GM23338 (cell line): ENCODE results near the gene ATP7A. TPM values are rescaled to one million over a fixed set of nuclear protein-coding genes. Genes with fewer than 3 reads are reported as not detected.

Experiments used
- ATAC-seq: fragments of 200-7000 bp; cut with Tn5 transposase; 3 replicates; pipeline ENCODE4 v1.9.1; 2020
- DNase-seq: peaks from one replicate; pipeline ENCODE4 v3.0.0-alpha.2; 2015; ENCODE audit warnings: low spot score
- H2AFZ ChIP-seq: fragments of 200-600 bp; sonication (generic); 2 replicates; pipeline ENCODE4 v1.8.0; 2016; ENCODE audit warnings: antibody characterized with exemption, mild to moderate bottlenecking, moderate library complexity
- H3F3A ChIP-seq: fragments of 200-600 bp; sonication (generic); replicated peaks from 2 replicates; pipeline ENCODE4 v1.8.0; 2017; ENCODE audit warnings: antibody characterized with exemption, mixed run types, low read depth
- H3K27ac ChIP-seq: fragments of 200-600 bp; sonication (generic); 2 replicates; pipeline ENCODE4 v1.6.1; 2016; ENCODE audit warnings: low read depth
- H3K27me3 ChIP-seq: fragments of 200-600 bp; sonication (generic); 2 replicates; pipeline ENCODE4 v1.8.0; 2016; ENCODE audit warnings: mild to moderate bottlenecking, mixed run types, moderate library complexity; ENCODE audit not compliant: insufficient read depth
- H3K36me3 ChIP-seq: fragments of 200-600 bp; sonication (generic); 2 replicates; pipeline ENCODE4 v1.8.0; 2016; ENCODE audit warnings: mild to moderate bottlenecking; ENCODE audit not compliant: insufficient read depth
- H3K4me1 ChIP-seq: fragments of 200-600 bp; sonication (generic); 2 replicates; pipeline ENCODE4 v1.8.0; 2016; ENCODE audit warnings: mild to moderate bottlenecking, moderate library complexity; ENCODE audit not compliant: insufficient read depth
- H3K4me2 ChIP-seq: fragments of 200-600 bp; sonication (generic); 2 replicates; pipeline ENCODE4 v1.7.1; 2017; ENCODE audit warnings: mixed run types
- H3K4me3 ChIP-seq: fragments of 200-600 bp; sonication (generic); 2 replicates; pipeline ENCODE4 v1.6.1; 2016; ENCODE audit warnings: mixed run types
- H3K79me2 ChIP-seq: fragments of 200-600 bp; sonication (generic); replicated peaks from 2 replicates; pipeline ENCODE4 v1.8.0; 2017; ENCODE audit warnings: mild to moderate bottlenecking; ENCODE audit not compliant: insufficient read depth
- H3K9me2 ChIP-seq: fragments of 200-600 bp; sonication (generic); 2 replicates; pipeline ENCODE4 v1.8.0; 2017; ENCODE audit not compliant: insufficient read depth
- H4K20me1 ChIP-seq: fragments of 200-600 bp; sonication (generic); replicated peaks from 2 replicates; pipeline ENCODE4 v1.8.0; 2017; ENCODE audit warnings: mild to moderate bottlenecking; ENCODE audit not compliant: insufficient read depth
- H3K27ac Mint-ChIP-seq: 2 replicates; pipeline ENCODE4 v1.8.0; 2020; ENCODE audit warnings: inconsistent platforms, mild to moderate bottlenecking, moderate library complexity, mixed read lengths
- H3K27me3 Mint-ChIP-seq: 3 replicates; pipeline ENCODE4 v1.8.0; 2022; ENCODE audit warnings: low read depth, mild to moderate bottlenecking, moderate library complexity, mixed read lengths, inconsistent platforms; ENCODE audit not compliant: insufficient read depth, poor library complexity
- H3K36me3 Mint-ChIP-seq: 3 replicates; pipeline ENCODE4 v1.8.0; 2021; ENCODE audit warnings: low read depth, mild to moderate bottlenecking, inconsistent platforms, moderate library complexity, mixed read lengths
- H3K4me1 Mint-ChIP-seq: 3 replicates; pipeline ENCODE4 v1.8.0; 2020; ENCODE audit warnings: mild to moderate bottlenecking, inconsistent platforms, mixed read lengths
- H3K4me3 Mint-ChIP-seq: 3 replicates; pipeline ENCODE4 v1.8.0; 2021; ENCODE audit warnings: moderate library complexity, mild to moderate bottlenecking, inconsistent platforms, mixed read lengths
- H3K9me3 Mint-ChIP-seq: 3 replicates; pipeline ENCODE4 v1.8.0; 2020; ENCODE audit warnings: moderate library complexity, mild to moderate bottlenecking, inconsistent platforms, mixed read lengths
- CREB1 ChIP-seq: fragments of 250-450 bp; sonication (Bioruptor Pico); IDR thresholded peaks from 2 replicates; pipeline ENCODE4 v1.5.0; 2020; ENCODE audit warnings: low read depth, mild to moderate bottlenecking, moderate library complexity
- CTCF ChIP-seq, 2 experiments: fragments of 200-600 bp in 1 of 2; sonication (generic) in 1 of 2; conservative IDR thresholded peaks; 2 replicates each; pipeline versions ENCODE4 v1.5.1 to v1.6.1; 2016 to 2017; ENCODE audit warnings: antibody characterized with exemption in 2 of 2, low read depth in 2 of 2, mild to moderate bottlenecking in 2 of 2, moderate library complexity in 1 of 2
- ETS1 ChIP-seq: IDR thresholded peaks from 2 replicates; pipeline ENCODE4 v1.6.1; 2016; ENCODE audit warnings: antibody characterized with exemption
- EZH2 ChIP-seq: fragments of 200-600 bp; sonication (generic); IDR thresholded peaks from one replicate; pipeline ENCODE4 v1.8.0; 2017; ENCODE audit warnings: antibody characterized with exemption, mild to moderate bottlenecking, low read depth; ENCODE audit not compliant: unreplicated experiment
- EZH2phosphoT487 ChIP-seq: fragments of 200-600 bp; sonication (generic); IDR thresholded peaks from one replicate; pipeline ENCODE4 v1.8.1; 2018; ENCODE audit warnings: antibody characterized with exemption; ENCODE audit not compliant: unreplicated experiment
- JUNB ChIP-seq: IDR thresholded peaks from one replicate; pipeline ENCODE4 v1.6.1; 2016; ENCODE audit warnings: antibody characterized with exemption; ENCODE audit not compliant: unreplicated experiment
- NANOG ChIP-seq: IDR thresholded peaks from 2 replicates; pipeline ENCODE4 v1.6.1; 2016; ENCODE audit warnings: antibody characterized with exemption, borderline replicate concordance
- REST ChIP-seq: IDR thresholded peaks from one replicate; pipeline ENCODE4 v1.6.1; 2018; ENCODE audit warnings: antibody characterized with exemption; ENCODE audit not compliant: unreplicated experiment
- STAT1 ChIP-seq: IDR thresholded peaks from one replicate; pipeline ENCODE4 v1.6.1; 2016; ENCODE audit warnings: antibody characterized with exemption; ENCODE audit not compliant: unreplicated experiment
- ZNF114 ChIP-seq: fragments of 250-450 bp; sonication (Bioruptor Pico); IDR thresholded peaks from 2 replicates; pipeline ENCODE4 v1.5.0; 2020; ENCODE audit warnings: mild to moderate bottlenecking, moderate library complexity
- ZNF331 ChIP-seq: fragments of 250-450 bp; sonication (Bioruptor Pico); IDR thresholded peaks from 2 replicates; pipeline ENCODE4 v1.5.0; 2020; ENCODE audit warnings: low read depth, mild to moderate bottlenecking, moderate library complexity
- ZNF462 ChIP-seq: fragments of 250-450 bp; sonication (Bioruptor Pico); IDR thresholded peaks from 2 replicates; pipeline ENCODE4 v1.5.0; 2020; ENCODE audit warnings: mild to moderate bottlenecking, moderate library complexity
- polyA plus RNA-seq: library from polyadenylated mRNA; unstranded; fragments of >200 nt; fragmentation: Nextera tagmentation; extraction: Ambion mirVana; gene quantifications from 2 replicates; pipeline ENCODE4 v1.2.1, GENCODE V29; 2016
- total RNA-seq: library from RNA; depleted of rRNA; stranded (reverse); fragments of >200 nt; shearing (Covaris generic); gene quantifications from 2 replicates; pipeline ENCODE4 v1.2.3, GENCODE V29; 2014

Gene ATP7A
- total and polyA plus RNA-seq, 2 experiments from 2014 or later, result 2.2 to 3.1 TPM

DNA sequence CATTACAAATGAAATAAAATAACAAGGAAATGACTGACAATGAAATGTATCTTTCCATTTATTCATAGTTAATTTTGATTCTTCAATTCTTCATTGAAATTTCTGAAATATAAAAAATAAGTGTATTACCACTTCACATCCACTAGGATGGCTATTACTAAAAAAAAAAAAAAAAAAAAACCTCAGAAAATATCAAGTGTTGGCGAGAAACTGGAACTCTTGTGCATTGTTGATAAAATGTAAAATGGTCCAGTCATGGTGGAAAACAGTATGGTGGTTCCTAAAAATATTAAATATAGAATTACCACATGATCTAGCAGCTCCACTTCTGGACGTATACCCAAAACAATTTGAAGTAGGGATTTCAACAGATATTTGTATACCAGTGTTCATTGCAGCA is 36.1 kb downstream of the ATP7A start (continued):
- no peak for TF ChIP-seq ZNF462 (CRISPR knock-in tag)
- no peak for TF ChIP-seq ETS1
- no peak for TF ChIP-seq ZNF114 (CRISPR knock-in tag)
- TF ChIP-seq ZNF331 (CRISPR knock-in tag), result no peak

GRCh38 chrX:77949840-77950239 is 39.3 kb downstream of the ATP7A start:
- no peak for ATAC-seq
- no peaks in the 10 kb centered on the region for H3K27me3 Mint-ChIP-seq
- H4K20me1 ChIP-seq, result no peaks in the 10 kb centered on the region
- no peak overlapping the region for H2AFZ ChIP-seq
- DNase-seq, result no peak
- no peaks in the 10 kb centered on the region for H3K9me3 Mint-ChIP-seq
- H3F3A ChIP-seq, result no peaks in the 10 kb centered on the region
- no peaks in the 10 kb centered on the region for H3K79me2 ChIP-seq
- H3K4me2 ChIP-seq, result no peak overlapping the region
- H3K4me1 ChIP-seq, result no peaks in the 10 kb centered on the region
- H3K27ac Mint-ChIP-seq, result no peak overlapping the region
- no peaks in the 10 kb centered on the region for H3K9me2 ChIP-seq
- no peak overlapping the region for H3K27ac ChIP-seq
- H3K4me3 Mint-ChIP-seq, result no peak overlapping the region
- no peaks in the 10 kb centered on the region for H3K36me3 Mint-ChIP-seq
- H3K36me3 ChIP-seq, result no peaks in the 10 kb centered on the region
- no peaks in the 10 kb centered on the region for H3K4me1 Mint-ChIP-seq
- no peak overlapping the region for H3K4me3 ChIP-seq
- H3K27me3 ChIP-seq, result no peaks in the 10 kb centered on the region
- TF ChIP-seq ZNF331 (CRISPR knock-in tag), result no peak
- TF ChIP-seq EZH2phosphoT487, result no peak
- no peak for TF ChIP-seq CTCF (conservative IDR thresholded peaks at IDR 0.05; ENCODE audit: low read depth in 2 of 2)
- no peak for TF ChIP-seq REST
- TF ChIP-seq JUNB, result no peak
- no peak for TF ChIP-seq ETS1
- no peak for TF ChIP-seq ZNF114 (CRISPR knock-in tag)
- TF ChIP-seq STAT1, result no peak
- no peak for TF ChIP-seq EZH2
- TF ChIP-seq CREB1 (CRISPR knock-in tag), result no peak
- TF ChIP-seq NANOG, result no peak
